OCI-M2 (cell line): ENCODE data around the gene TFAP2B.

Source experiments
- DNase-seq: peaks from one replicate; lab custom pipeline; 2025; ENCODE audit not compliant: unreplicated experiment; lab: John Stamatoyannopoulos, UW

Gene TFAP2B

GRCh38 chr6:50824552-50824951, 5.9 kb downstream of the TFAP2B start:
- no peak for DNase-seq

GRCh38 chr6:50825375-50826036, 6.8 kb downstream of the TFAP2B start:
- no peak for DNase-seq

GRCh38 chr6:50826037-50826761, 7.5 kb downstream of the TFAP2B start:
- DNase-seq = no peak

- no peak for DNase-seq
Measured at GRCh38 chr6:50826803-50827202, 8.1 kb downstream of the TFAP2B start.

GRCh38 chr6:50829049-50829448, 10.4 kb downstream of the TFAP2B start:
- DNase-seq = no peak

GRCh38 chr6:50829898-50830444, 11.3 kb downstream of the TFAP2B start:
- no peak for DNase-seq

GRCh38 chr6:50831186-50831585, 12.5 kb downstream of the TFAP2B start:
- DNase-seq = no peak

GRCh38 chr6:50832912-50833311, 14.2 kb downstream of the TFAP2B start:
- no peak for DNase-seq

GRCh38 chr6:50834929-50835410, 16.3 kb downstream of the TFAP2B start:
- no peak for DNase-seq

GRCh38 chr6:50836231-50836630, 17.6 kb downstream of the TFAP2B start:
- no peak for DNase-seq

GRCh38 chr6:50837589-50838445, 19.1 kb downstream of the TFAP2B start:
- DNase-seq = no peak

- no peak for DNase-seq
Measured at GRCh38 chr6:50840112-50840810, 21.6 kb downstream of the TFAP2B start.

- DNase-seq = no peak
Measured at GRCh38 chr6:50840811-50841192, 22.1 kb downstream of the TFAP2B start.

GRCh38 chr6:50842446-50842845, 23.8 kb downstream of the TFAP2B start:
- DNase-seq = no peak

GRCh38 chr6:50842861-50843384, 24.3 kb downstream of the TFAP2B start:
- no peak for DNase-seq

- DNase-seq = no peak
Measured at GRCh38 chr6:50843842-50844241, 25.2 kb downstream of the TFAP2B start.

GRCh38 chr6:50845499-50846143, 26.9 kb downstream of the TFAP2B start:
- DNase-seq = no peak

- no peak for DNase-seq
Measured at GRCh38 chr6:50846144-50846851, 27.6 kb downstream of the TFAP2B start.

- no peak for DNase-seq
Measured at GRCh38 chr6:50846852-50847155, 28.1 kb downstream of the TFAP2B start.
